ENCODE measurements around the gene GNA15.

The GNA15 gene

DNA sequence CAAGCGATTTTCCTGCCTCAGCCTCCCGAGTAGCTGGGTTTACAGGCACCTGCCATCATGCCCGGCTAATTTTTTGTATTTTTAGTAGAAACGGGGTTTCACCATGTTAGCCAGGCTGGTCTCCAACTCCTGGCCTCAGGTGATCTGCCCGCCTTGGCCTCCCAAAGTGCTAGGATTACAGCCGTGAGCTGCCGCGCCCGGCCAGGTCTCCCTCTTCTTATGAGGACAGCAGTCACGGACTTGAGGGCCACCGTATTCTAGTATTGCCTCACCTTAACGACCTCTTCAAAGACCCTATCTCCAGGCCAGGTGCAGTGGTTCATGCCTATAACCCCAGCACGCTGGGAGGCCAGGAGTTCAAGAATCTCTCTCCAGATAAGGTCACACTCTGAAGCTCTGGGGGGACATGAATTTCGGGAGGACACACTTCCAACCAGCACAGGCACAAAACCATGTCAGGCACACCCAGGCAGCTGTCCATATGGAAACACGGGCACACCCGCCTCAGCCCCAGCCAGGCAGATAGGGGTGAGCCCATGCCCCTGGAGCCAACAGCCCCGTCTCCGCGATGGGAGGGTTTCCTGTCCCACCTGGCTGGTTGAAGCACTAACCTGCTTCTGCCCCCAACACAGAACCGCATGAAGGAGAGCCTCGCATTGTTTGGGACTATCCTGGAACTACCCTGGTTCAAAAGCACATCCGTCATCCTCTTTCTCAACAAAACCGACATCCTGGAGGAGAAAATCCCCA, 21.4 kb downstream of the GNA15 start:
- DNase-seq (ENCODE audit: low read depth), result no peak
- H3K4me3 ChIP-seq (ENCODE audit: low read length), result no peak overlapping the region
- TF ChIP-seq, protein P1, sequence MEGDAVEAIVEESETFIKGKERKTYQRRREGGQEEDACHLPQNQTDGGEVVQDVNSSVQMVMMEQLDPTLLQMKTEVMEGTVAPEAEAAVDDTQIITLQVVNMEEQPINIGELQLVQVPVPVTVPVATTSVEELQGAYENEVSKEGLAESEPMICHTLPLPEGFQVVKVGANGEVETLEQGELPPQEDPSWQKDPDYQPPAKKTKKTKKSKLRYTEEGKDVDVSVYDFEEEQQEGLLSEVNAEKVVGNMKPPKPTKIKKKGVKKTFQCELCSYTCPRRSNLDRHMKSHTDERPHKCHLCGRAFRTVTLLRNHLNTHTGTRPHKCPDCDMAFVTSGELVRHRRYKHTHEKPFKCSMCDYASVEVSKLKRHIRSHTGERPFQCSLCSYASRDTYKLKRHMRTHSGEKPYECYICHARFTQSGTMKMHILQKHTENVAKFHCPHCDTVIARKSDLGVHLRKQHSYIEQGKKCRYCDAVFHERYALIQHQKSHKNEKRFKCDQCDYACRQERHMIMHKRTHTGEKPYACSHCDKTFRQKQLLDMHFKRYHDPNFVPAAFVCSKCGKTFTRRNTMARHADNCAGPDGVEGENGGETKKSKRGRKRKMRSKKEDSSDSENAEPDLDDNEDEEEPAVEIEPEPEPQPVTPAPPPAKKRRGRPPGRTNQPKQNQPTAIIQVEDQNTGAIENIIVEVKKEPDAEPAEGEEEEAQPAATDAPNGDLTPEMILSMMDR (conservative IDR thresholded peaks at IDR 0.05; ENCODE audit: low read depth, low read length), result no peak

DNA sequence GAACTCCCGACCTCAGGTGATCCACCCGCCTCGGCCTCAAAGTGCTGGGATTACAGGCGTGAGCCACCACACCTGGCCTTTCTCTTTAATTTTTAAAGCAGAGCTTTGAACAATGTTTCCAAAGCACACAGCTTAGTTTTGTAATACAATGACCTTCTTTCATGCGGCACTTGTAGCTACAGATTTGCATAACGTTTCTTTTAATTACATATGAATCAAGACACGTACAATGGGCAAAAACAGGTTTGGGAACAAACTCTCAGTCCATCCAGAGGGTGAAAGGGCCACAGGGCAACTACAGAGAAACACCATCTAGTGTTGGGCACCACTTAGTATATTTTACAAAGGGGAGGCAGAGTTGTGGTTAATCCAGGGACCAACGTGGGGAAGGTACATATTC, 23.7 kb downstream of the GNA15 start:
- H3K4me3 ChIP-seq (ENCODE audit: low read length), result no peak overlapping the region
- no peak for DNase-seq (ENCODE audit: low read depth)
- TF ChIP-seq, protein P1 (conservative IDR thresholded peaks at IDR 0.05; ENCODE audit: low read depth, low read length), result no peak

DNA sequence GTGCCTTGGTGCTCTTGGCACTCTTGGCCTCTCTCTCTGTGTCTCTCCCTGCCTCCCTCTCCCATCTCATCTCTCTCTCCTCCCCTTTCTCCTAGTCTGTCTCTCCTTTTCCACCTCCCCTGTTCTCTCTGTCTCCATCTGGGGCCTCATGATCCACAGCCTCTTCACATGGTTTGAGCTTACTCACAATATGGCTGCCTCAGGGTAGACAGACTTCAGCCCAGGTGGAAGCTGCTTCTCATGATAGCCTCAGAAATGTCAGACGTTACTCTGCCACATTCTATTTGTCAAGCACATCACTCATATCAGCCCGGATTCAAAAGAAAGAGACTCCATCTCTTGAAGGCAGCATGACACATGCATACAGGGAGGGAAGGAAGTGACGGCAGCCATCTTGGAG, 24.4 kb downstream of the GNA15 start:
- no peak overlapping the region for H3K4me3 ChIP-seq (ENCODE audit: low read length)
- DNase-seq (ENCODE audit: low read depth), result no peak
- TF ChIP-seq, protein P1 (conservative IDR thresholded peaks at IDR 0.05; ENCODE audit: low read depth, low read length), result no peak

DNA sequence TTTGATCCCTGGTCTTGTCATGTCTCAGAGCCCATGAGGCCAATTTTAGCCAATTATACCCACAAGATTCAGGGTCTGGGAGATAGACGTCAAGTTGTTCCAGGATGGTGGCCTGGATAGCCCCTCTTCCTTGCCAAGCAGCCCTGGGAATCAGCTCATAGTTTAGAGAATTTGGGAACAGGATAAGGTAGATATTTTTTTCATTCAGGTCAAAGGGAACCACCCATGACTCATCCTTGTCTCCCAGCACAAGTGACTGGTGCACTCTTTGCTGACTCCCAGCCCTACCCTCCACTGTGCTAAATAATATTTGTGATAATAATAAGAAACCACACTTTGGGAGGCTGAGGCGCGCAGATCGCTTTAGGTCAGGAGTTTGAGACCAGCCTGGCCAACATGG, 25.6 kb downstream of the GNA15 start:
- DNase-seq (ENCODE audit: low read depth), result no peak
- TF ChIP-seq, protein P1 (conservative IDR thresholded peaks at IDR 0.05; ENCODE audit: low read depth, low read length), result no peak

DNA sequence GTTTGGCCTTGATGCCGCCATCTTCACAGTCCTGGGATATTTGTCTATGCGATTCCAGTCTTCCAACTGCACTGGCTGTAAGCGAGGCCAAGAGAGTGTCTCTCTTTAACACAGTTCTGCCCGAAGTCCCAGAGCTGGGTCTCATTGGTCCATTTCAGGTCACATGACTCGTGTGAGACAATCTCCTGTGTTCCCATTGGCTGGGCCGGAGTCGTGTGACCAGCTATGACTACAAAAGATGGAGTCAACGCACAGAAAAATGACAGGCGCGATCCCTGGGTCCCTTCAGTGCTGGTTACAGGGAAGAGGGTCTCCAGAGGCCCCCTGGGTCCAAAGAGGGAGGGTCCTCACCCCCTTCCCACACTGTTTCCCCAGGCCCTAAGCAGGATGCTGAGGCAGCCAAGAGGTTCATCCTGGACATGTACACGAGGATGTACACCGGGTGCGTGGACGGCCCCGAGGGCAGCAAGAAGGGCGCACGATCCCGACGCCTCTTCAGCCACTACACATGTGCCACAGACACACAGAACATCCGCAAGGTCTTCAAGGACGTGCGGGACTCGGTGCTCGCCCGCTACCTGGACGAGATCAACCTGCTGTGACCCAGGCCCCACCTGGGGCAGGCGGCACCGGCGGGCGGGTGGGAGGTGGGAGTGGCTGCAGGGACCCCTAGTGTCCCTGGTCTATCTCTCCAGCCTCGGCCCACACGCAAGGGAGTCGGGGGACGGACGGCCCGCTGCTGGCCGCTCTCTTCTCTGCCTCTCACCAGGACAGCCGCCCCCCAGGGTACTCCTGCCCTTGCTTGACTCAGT, 26.8 kb downstream of the GNA15 start:
- DNase-seq (ENCODE audit: low read depth), result no peak
- no peak overlapping the region for H3K4me3 ChIP-seq (ENCODE audit: low read length)
- TF ChIP-seq, protein P1 (conservative IDR thresholded peaks at IDR 0.05; ENCODE audit: low read depth, low read length), result no peak

More for the DNA sequence above, 25.6 kb downstream of the GNA15 start:
- no peak overlapping the region for H3K4me3 ChIP-seq (ENCODE audit: low read length)

DNA sequence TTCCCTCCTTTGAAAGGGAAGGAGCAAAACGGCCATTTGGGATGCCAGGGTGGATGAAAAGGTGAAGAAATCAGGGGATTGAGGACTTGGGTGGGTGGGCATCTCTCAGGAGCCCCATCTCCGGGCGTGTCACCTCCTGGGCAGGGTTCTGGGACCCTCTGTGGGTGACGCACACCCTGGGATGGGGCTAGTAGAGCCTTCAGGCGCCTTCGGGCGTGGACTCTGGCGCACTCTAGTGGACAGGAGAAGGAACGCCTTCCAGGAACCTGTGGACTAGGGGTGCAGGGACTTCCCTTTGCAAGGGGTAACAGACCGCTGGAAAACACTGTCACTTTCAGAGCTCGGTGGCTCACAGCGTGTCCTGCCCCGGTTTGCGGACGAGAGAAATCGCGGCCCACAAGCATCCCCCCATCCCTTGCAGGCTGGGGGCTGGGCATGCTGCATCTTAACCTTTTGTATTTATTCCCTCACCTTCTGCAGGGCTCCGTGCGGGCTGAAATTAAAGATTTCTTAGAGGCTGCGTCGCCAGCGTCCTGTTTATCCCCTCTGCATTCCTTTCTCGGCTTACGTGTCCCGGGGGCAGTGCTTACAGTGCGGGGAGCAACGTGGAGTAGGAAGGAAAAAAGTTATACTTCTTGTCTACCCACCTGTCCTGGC, 27.5 kb downstream of the GNA15 start:
- no peak for DNase-seq (ENCODE audit: low read depth)
- TF ChIP-seq, protein P1 (conservative IDR thresholded peaks at IDR 0.05; ENCODE audit: low read depth, low read length), result peak; percentile 96
- H3K4me3 ChIP-seq (ENCODE audit: low read length), result peak overlapping the region; percentile 22

Measured in retinal pigment epithelial cell (primary cell).